Right atrium auricular region (tissue), 2 donors: ENCODE measurements around the gene CYS1. TPM values are rescaled to one million over a fixed set of nuclear protein-coding genes. Genes with fewer than 3 reads are reported as not detected.
"Not testable (repeated sequence)": the region's sequence is repeated elsewhere in the genome, so short reads cannot be mapped to it uniquely, and the experiment has no call there.

Experiments used
- DNase-seq: peaks from one replicate; pipeline ENCODE4 v3.0.0-alpha.2; 2019; ENCODE audit warnings: low spot score
- H3K27ac ChIP-seq, 2 donors: fragments of 200-600 bp; sonication (generic); 1 replicate in 1 of 2; 2 replicates in 1 of 2; pipeline ENCODE4 v1.5.1; 2016 to 2019
- H3K27me3 ChIP-seq, 2 donors: fragments of 200-600 bp; sonication (generic); one replicate each; pipeline versions ENCODE4 v1.5.1 to v1.6.0; 2017 to 2019
- H3K36me3 ChIP-seq: fragments of 200-600 bp; sonication (generic); one replicate; pipeline ENCODE4 v1.5.1; 2016
- H3K4me1 ChIP-seq, 2 donors: fragments of 200-600 bp; sonication (generic); one replicate each; pipeline versions ENCODE4 v1.5.1 to v1.6.0; 2017 to 2019
- H3K4me3 ChIP-seq, 2 donors: fragments of 200-600 bp; sonication (generic); 1 replicate in 1 of 2; 2 replicates in 1 of 2; pipeline ENCODE4 v1.5.1; 2017 to 2019; ENCODE audit warnings: mild to moderate bottlenecking in 1 of 2, moderate library complexity in 1 of 2
- H3K9me3 ChIP-seq, 2 donors: fragments of 200-600 bp; sonication (generic); one replicate each; pipeline ENCODE4 v1.5.1; 2019
- CTCF ChIP-seq, 2 donors: fragments of 200-600 bp; sonication (generic); IDR thresholded peaks; one replicate each; pipeline ENCODE4 v1.5.1; 2019; ENCODE audit warnings: antibody characterized with exemption in 2 of 2
- total RNA-seq, 2 donors: library from RNA; depleted of rRNA; stranded (reverse); fragments of >200 nt; gene quantifications; one replicate each; pipeline ENCODE4 v1.1.0, GENCODE V29; 2016

The CYS1 gene
- total RNA-seq, 2 donors from 2014 or later: 4.8 to 5.9 TPM

- TF ChIP-seq CTCF (IDR thresholded peaks at IDR 0.05): peak; percentile 91 to 95
Measured at GRCh38 chr2:10097352-10098148, 17.3 kb upstream of the CYS1 start.

GRCh38 chr2:10096641-10097040, 16.4 kb upstream of the CYS1 start:
- DNase-seq: no peak
- no peak overlapping the region for H3K4me3 ChIP-seq
- no peaks in the 10 kb centered on the region for H3K36me3 ChIP-seq
- TF ChIP-seq CTCF (IDR thresholded peaks at IDR 0.05): no peak
- H3K27me3 ChIP-seq: peaks cover 0 to 3% of the 10 kb centered on the region in 2 donors
- no peak overlapping the region for H3K27ac ChIP-seq
- H3K4me1 ChIP-seq: peaks cover 0 to 9% of the 10 kb centered on the region in 2 donors
- no peaks in the 10 kb centered on the region for H3K9me3 ChIP-seq

More at GRCh38 chr2:10097352-10098148, 17.3 kb upstream of the CYS1 start:
- H3K4me3 ChIP-seq: no peak overlapping the region
- peak; percentile 73 for DNase-seq
- no peaks in the 10 kb centered on the region for H3K36me3 ChIP-seq
- H3K9me3 ChIP-seq: no peaks in the 10 kb centered on the region
- no peaks in the 10 kb centered on the region for H3K27me3 ChIP-seq
- peaks cover 0 to 10% of the 10 kb centered on the region in 2 donors for H3K4me1 ChIP-seq
- no peak overlapping the region for H3K27ac ChIP-seq

- DNase-seq: no peak
- Histone ChIP-seq H3K4me3 (no peak overlapping the region), H3K27ac (no peak overlapping the region), H3K36me3 (no peaks in the 10 kb centered on the region), H3K27me3 (peaks cover 0 to 4% of the 10 kb centered on the region in 2 donors), H3K4me1 (peaks cover 0 to 8% of the 10 kb centered on the region in 2 donors), H3K9me3 (no peaks in the 10 kb centered on the region)
- no peak for TF ChIP-seq CTCF (IDR thresholded peaks at IDR 0.05)
Measured at GRCh38 chr2:10095175-10095574, 15.0 kb upstream of the CYS1 start.

GRCh38 chr2:10094271-10094814, 14.1 kb upstream of the CYS1 start:
- H3K4me3 ChIP-seq: no peak overlapping the region
- H3K27ac ChIP-seq: no peak overlapping the region
- no peaks in the 10 kb centered on the region for H3K36me3 ChIP-seq
- peaks cover 0 to 4% of the 10 kb centered on the region in 2 donors for H3K27me3 ChIP-seq
- no peaks in the 10 kb centered on the region for H3K9me3 ChIP-seq
- H3K4me1 ChIP-seq: peaks cover 0 to 8% of the 10 kb centered on the region in 2 donors
- no peak for TF ChIP-seq CTCF (IDR thresholded peaks at IDR 0.05)
- DNase-seq: no peak

- DNase-seq, H3K27me3 ChIP-seq, H3K9me3 ChIP-seq, H3K36me3 ChIP-seq, H3K4me1 ChIP-seq, H3K4me3 ChIP-seq, H3K27ac ChIP-seq: not testable (repeated sequence)
Measured at GRCh38 chr2:10091889-10092244, 11.7 kb upstream of the CYS1 start.

- H3K27me3 ChIP-seq: peaks cover 0 to 4% of the 10 kb centered on the region in 2 donors
- H3K4me3 ChIP-seq: peak overlapping the region; percentile 34 to 46
- no peaks in the 10 kb centered on the region for H3K9me3 ChIP-seq
- no peak overlapping the region for H3K27ac ChIP-seq
- peaks cover 0 to 4% of the 10 kb centered on the region in 2 donors for H3K4me1 ChIP-seq
- TF ChIP-seq CTCF (IDR thresholded peaks at IDR 0.05): no peak
- H3K36me3 ChIP-seq: no peaks in the 10 kb centered on the region
- no peak for DNase-seq
Measured at GRCh38 chr2:10091182-10091888, 11.1 kb upstream of the CYS1 start.
